NCI-H446 (cell line): ENCODE results near the gene DOK7.
"Not testable (repeated sequence)": the region's sequence is repeated elsewhere in the genome, so short reads cannot be mapped to it uniquely, and the experiment has no call there.

Experiments used
- DNase-seq, 2 experiments: peaks; one replicate each; lab custom pipeline; 2025; lab: John Stamatoyannopoulos, UW

DOK7 gene

GRCh38 chr4:3533423-3533820 is 70.3 kb downstream of the DOK7 start:
- DNase-seq = no peak

DNA sequence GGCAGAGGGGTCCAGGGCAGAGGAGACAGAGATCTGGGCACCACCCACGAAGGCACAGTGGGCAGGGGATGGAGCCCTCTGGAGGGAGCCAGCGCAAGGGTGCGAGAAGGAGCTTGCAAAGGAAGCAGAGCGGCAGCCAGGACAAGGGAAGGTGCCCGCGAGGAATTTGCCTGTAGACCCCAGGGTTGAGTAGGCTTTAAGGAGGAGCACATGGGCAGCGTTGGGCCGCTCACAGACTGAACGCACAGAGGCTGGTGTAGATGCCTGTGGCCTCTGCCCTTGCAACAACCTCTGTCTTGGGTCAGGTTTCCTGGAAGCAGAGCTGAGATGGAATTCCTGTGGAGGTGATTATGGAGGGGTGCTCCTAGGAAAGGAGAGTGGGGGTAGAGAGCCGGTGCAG is 72.7 kb downstream of the DOK7 start:
- DNase-seq = not testable (repeated sequence)

DNA sequence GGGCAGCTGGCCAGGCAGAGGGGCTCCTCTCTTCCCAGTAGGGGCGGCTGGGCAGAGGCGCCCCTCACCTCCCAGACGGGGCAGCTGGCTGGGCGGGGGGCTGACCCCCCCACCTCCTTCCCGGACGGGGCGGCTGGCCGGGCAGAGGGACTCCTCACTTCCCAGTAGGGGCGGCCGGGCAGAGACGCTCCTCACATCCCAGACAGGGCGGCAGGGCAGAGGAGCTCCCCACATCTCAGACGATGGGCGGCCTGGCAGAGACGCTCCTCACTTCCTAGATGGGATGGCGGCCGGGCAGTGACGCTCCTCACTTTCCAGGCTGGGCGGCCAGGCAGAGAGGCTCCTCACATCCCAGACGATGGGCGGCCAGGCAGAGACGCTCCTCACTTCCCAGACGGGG is 75.8 kb downstream of the DOK7 start:
- DNase-seq = not testable (repeated sequence)

DNA sequence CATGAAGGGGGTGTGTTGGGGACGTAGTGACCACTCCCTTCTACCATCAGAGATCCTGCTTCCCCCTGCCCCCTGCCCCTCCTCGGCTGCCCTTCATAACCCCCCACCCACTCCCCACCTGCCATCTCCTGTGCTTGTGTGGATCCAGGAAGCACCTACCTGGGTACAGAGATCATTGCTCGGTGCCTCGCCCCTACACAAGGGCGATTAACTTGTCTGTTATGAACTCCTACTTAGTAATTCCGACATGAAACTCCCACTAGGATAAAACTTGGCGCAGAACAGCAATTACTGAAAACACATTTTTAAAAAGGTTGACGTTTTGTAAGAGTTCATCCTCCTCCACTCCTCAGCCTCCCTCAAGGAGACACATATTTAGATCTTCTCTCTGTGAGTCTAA is 80.3 kb downstream of the DOK7 start:
- not testable (repeated sequence) for DNase-seq
